KMS-11 (cell line): ENCODE data around the gene SKI.

Source experiments
- H2AFZ ChIP-seq: fragments of 200-600 bp; sonication (generic); 2 replicates; pipeline ENCODE4 v1.6.1; 2016; ENCODE audit warnings: antibody characterized with exemption, mixed run types, low read depth
- H3K27ac ChIP-seq: fragments of 200-600 bp; sonication (generic); 2 replicates; pipeline ENCODE4 v1.6.1; 2016; ENCODE audit warnings: mild to moderate bottlenecking, mixed run types
- H3K27me3 ChIP-seq: fragments of 200-600 bp; sonication (generic); 2 replicates; pipeline ENCODE4 v1.6.1; 2017; ENCODE audit warnings: mild to moderate bottlenecking, low read depth, mixed run types, moderate library complexity; ENCODE audit not compliant: insufficient read depth
- H3K36me3 ChIP-seq: fragments of 200-600 bp; sonication (generic); 2 replicates; pipeline ENCODE4 v1.6.1; 2017; ENCODE audit warnings: mild to moderate bottlenecking, mixed run types; ENCODE audit not compliant: insufficient read depth
- H3K4me1 ChIP-seq: fragments of 200-600 bp; sonication (generic); 2 replicates; pipeline ENCODE4 v1.6.1; 2016; ENCODE audit warnings: mild to moderate bottlenecking, low read depth, mixed run types; ENCODE audit not compliant: poor library complexity, severe bottlenecking
- H3K4me2 ChIP-seq: fragments of 200-600 bp; sonication (generic); 2 replicates; pipeline ENCODE4 v1.7.0; 2016; ENCODE audit warnings: mild to moderate bottlenecking, mixed run types
- H3K4me3 ChIP-seq: fragments of 200-600 bp; sonication (generic); IDR thresholded peaks from 2 replicates; pipeline ENCODE4 v1.6.1; 2017; ENCODE audit warnings: low read depth, low read length, mixed read lengths; ENCODE audit not compliant: insufficient read depth
- H3K79me2 ChIP-seq: fragments of 200-600 bp; sonication (generic); 2 replicates; pipeline ENCODE4 v1.6.1; 2016; ENCODE audit warnings: low read depth, mixed run types; ENCODE audit not compliant: insufficient read depth
- H3K9ac ChIP-seq: fragments of 200-600 bp; sonication (generic); 2 replicates; pipeline ENCODE4 v1.6.1; 2016; ENCODE audit warnings: mild to moderate bottlenecking, mixed run types
- H4K20me1 ChIP-seq: fragments of 200-600 bp; sonication (generic); 2 replicates; pipeline ENCODE4 v1.6.1; 2016; ENCODE audit warnings: mild to moderate bottlenecking, mixed run types; ENCODE audit not compliant: insufficient read depth
- TF ChIP-seq, protein P1 (sequence below): fragments of 200-600 bp; sonication (generic); conservative IDR thresholded peaks from 2 replicates; pipeline ENCODE4 v1.6.1; 2017; ENCODE audit warnings: low read depth, mild to moderate bottlenecking, antibody characterized with exemption, low read length, moderate library complexity, mixed read lengths

SKI gene

DNA sequence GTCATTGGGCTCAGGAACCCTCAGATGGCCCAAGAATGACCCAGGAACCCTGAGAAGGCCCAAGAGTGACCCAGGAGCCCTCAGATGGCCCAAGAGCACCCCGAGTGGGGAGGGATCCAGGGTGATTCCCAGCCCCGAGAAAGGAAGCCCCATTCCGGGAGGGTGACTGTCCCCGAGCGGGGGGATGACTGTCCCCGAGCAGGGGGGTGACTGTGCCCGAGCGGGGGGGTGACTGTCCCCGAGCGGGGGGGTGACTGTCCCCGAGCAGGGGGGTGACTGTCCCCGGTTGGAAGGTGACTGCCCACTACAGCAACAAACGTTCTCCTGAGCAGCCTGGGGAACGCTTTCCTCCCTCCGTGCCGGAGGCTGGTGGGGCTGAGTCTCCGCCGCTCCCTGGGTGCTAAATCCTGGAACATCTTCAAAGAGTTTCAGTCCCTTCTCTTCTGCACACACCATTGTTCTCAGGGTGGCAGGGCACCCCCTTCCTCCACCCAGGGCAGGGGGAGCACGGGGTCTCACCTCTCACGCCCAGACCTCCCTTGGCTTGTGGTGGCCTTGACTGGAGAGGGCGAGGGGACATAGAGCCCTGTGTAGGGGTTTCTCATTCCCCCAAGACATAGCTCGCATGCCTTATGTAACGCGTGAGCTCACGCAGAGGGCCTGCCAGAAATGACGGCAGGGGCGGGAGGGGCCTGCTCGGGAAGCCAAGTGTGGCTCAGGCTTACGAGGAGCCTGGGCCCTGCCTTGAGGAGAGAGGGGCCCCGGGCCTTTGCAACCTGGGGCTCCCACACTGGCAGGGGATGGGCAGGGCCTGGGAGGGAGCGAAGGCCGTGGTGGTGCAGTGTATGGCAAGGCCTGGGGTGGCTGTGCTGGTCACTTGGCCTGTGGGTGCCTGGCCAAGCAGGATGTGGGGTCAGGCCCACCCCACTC is 14.3 kb upstream of the SKI start:
- no peak overlapping the region for H3K4me3 ChIP-seq
- TF ChIP-seq, protein P1, sequence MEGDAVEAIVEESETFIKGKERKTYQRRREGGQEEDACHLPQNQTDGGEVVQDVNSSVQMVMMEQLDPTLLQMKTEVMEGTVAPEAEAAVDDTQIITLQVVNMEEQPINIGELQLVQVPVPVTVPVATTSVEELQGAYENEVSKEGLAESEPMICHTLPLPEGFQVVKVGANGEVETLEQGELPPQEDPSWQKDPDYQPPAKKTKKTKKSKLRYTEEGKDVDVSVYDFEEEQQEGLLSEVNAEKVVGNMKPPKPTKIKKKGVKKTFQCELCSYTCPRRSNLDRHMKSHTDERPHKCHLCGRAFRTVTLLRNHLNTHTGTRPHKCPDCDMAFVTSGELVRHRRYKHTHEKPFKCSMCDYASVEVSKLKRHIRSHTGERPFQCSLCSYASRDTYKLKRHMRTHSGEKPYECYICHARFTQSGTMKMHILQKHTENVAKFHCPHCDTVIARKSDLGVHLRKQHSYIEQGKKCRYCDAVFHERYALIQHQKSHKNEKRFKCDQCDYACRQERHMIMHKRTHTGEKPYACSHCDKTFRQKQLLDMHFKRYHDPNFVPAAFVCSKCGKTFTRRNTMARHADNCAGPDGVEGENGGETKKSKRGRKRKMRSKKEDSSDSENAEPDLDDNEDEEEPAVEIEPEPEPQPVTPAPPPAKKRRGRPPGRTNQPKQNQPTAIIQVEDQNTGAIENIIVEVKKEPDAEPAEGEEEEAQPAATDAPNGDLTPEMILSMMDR, result no peak
- H3K4me2 ChIP-seq, result no peak overlapping the region
- no peaks in the 10 kb centered on the region for H3K4me1 ChIP-seq
- peaks cover 56% of the 10 kb centered on the region for H3K27me3 ChIP-seq
- H3K9ac ChIP-seq, result no peak overlapping the region
- H2AFZ ChIP-seq, result no peak overlapping the region
- H4K20me1 ChIP-seq, result no peaks in the 10 kb centered on the region
- no peaks in the 10 kb centered on the region for H3K36me3 ChIP-seq
- H3K27ac ChIP-seq, result no peak overlapping the region
- H3K79me2 ChIP-seq, result no peaks in the 10 kb centered on the region

DNA sequence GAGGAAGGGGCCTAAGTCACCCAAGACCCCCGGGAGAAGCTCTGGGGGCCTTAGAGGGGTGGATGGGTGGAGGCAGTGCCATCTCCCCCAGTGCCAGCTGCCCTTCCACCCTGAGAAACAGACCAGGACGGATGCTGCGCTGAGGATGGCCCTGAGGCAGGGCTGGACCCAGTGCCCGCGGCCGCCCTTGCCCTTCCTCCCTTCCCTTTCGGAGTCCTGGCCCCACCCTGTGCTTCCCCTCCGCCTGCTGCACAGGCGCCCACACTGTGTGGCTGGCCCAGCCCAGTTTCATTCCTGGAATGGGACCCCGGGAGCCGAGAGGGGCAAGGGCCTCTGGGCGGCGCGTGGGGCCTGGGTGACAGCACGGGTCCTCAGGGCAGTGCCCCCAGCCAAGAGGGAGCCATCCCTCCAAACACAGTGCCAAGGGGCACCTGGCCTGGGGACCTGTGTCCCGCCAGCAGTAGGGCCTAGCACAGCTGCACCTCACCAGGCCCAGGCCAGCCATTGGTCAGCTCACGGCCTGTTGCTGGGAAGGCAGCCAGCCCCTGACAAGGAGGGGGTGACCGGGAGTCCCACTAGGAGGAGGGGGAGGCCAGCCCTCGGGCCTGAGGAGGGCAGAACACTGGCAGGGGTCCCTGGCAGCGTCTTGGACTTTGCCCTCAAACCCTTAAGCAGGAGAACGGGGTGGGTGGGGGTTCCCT is 13.4 kb upstream of the SKI start:
- Histone ChIP-seq H3K4me1 (no peaks in the 10 kb centered on the region), H3K79me2 (no peaks in the 10 kb centered on the region), H3K27me3 (peaks cover 56% of the 10 kb centered on the region), H2AFZ (no peak overlapping the region), H4K20me1 (no peaks in the 10 kb centered on the region), H3K9ac (no peak overlapping the region), H3K4me3 (no peak overlapping the region), H3K27ac (no peak overlapping the region), H3K4me2 (no peak overlapping the region), H3K36me3 (no peaks in the 10 kb centered on the region)
- TF ChIP-seq, protein P1, result no peak

DNA sequence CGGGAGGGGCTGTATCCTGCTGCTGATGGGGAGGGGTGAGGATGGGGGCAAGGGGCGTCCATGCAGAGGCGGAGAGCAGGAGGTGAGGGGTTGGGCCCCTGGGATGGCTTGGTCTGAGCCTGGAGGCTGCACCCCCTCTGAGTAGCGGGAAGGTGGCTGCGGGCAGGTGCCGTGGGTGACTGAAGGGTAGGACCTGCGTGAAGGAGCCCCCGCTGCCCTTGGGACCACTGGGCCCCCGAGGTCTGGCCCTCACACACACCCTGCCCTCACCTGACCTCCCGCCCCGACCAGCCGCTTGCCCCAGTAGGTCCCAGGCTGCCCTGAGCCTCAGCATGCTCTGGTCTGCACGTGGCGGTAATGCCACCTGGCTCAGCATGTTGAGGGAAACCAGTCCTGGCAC is 12.8 kb upstream of the SKI start:
- TF ChIP-seq, protein P1, result no peak
- no peak overlapping the region for H2AFZ ChIP-seq
- H3K9ac ChIP-seq, result no peak overlapping the region
- H4K20me1 ChIP-seq, result no peaks in the 10 kb centered on the region
- no peak overlapping the region for H3K4me2 ChIP-seq
- no peaks in the 10 kb centered on the region for H3K36me3 ChIP-seq
- no peaks in the 10 kb centered on the region for H3K4me1 ChIP-seq
- H3K27ac ChIP-seq, result no peak overlapping the region
- H3K27me3 ChIP-seq, result peaks cover 56% of the 10 kb centered on the region
- H3K79me2 ChIP-seq, result no peaks in the 10 kb centered on the region
- no peak overlapping the region for H3K4me3 ChIP-seq

DNA sequence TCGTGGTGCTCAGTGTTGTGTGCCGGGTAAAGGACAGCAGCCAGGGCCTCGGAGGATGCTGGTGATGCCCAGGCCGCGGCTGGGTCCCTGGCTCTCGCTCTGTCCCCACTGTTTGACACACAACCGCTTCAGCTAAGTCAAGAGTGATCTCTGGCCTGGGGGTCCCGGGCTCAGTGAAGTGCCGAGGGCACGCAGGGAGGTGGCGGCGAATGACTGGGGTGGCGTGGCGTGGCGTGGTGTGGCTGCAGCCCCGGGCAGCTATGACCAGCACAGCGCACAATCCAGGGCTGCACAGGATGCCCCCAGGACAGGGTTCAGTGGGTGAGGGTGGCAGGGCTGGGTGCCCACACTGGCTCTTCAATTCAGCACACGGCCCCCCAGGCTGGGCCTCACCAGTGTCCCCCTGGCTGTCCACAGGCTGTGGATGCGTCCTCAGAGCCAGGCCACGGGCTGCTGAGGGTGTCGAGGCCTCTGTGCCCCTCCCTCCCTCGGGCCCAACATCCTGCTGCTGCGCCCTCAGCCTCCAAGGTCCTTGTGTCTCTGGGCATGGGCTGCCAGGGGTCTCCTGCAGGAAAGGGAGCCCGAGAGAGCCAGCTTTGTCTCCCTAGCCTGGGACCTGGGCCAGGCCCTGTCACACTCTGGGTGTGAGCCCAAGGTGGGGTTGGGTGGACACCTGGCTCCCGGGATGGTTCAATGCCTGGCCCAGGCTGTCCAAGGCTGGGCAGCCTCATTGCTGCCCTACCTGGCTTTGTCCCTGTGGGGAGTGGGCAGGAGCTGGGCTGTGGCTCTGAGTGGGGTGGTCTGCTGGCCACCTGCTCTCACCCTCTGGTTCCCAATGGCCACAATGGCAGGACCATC is 12.0 kb upstream of the SKI start:
- H3K27me3 ChIP-seq, result peaks cover 57% of the 10 kb centered on the region
- no peak overlapping the region for H2AFZ ChIP-seq
- no peaks in the 10 kb centered on the region for H3K36me3 ChIP-seq
- TF ChIP-seq, protein P1, result no peak
- H3K4me2 ChIP-seq, result no peak overlapping the region
- H3K9ac ChIP-seq, result no peak overlapping the region
- no peaks in the 10 kb centered on the region for H3K4me1 ChIP-seq
- no peaks in the 10 kb centered on the region for H4K20me1 ChIP-seq
- no peaks in the 10 kb centered on the region for H3K79me2 ChIP-seq
- H3K27ac ChIP-seq, result no peak overlapping the region
- no peak overlapping the region for H3K4me3 ChIP-seq
